HG02973 (cell line): ENCODE results near the gene FER1L5.

Source experiments
- ATAC-seq: cut with Tn5 transposase; IDR thresholded peaks from one replicate; pipeline ENCODE4 v1.9.1; 2021; ENCODE audit warnings: moderate library complexity; ENCODE audit not compliant: unreplicated experiment

Gene FER1L5

GRCh38 chr2:96739076-96739632 lies 96.6 kb downstream of the FER1L5 start:
- ATAC-seq: no peak

GRCh38 chr2:96739633-96740428 lies 97.3 kb downstream of the FER1L5 start, which contains the start of gene LMAN2L:
LMAN2L (minus strand) TSS chr2:96740064; CDS start chr2:96740040, 24 bp downstream.
- peak; percentile 95 for ATAC-seq

GRCh38 chr2:96747061-96747617 lies 104.6 kb downstream of the FER1L5 start:
- no peak for ATAC-seq

- ATAC-seq: no peak
Measured at GRCh38 chr2:96751800-96752199, 109.2 kb downstream of the FER1L5 start.

GRCh38 chr2:96753661-96754282 lies 111.2 kb downstream of the FER1L5 start:
- ATAC-seq: no peak

- no peak for ATAC-seq
Measured at GRCh38 chr2:96754317-96754716, 111.8 kb downstream of the FER1L5 start.
